GM10248 (cell line): ENCODE results near the gene ZNF280A.
"Not testable (repeated sequence)": the region's sequence is repeated elsewhere in the genome, so short reads cannot be mapped to it uniquely, and the experiment has no call there.

ENCODE experiments used
- CTCF ChIA-PET: fragments of 300-600 bp; sonication (Branson Sonifier 250); formaldehyde crosslinking; extraction: SDS; loops from one replicate; lab custom pipeline; 2021; ENCODE audit warnings: antibody characterized with exemption; lab: Yijun Ruan, JAX
- POLR2A ChIA-PET: fragments of 350-650 bp; sonication (Branson Sonifier 250); formaldehyde crosslinking; extraction: SDS; loops from one replicate; lab custom pipeline; 2020; ENCODE audit warnings: antibody characterized with exemption; lab: Yijun Ruan, JAX
- DNase-seq: peaks from one replicate; pipeline ENCODE4 v3.0.0; 2012; ENCODE audit errors: extremely low spot score
- CTCF ChIP-seq: IDR thresholded peaks from 2 replicates; pipeline ENCODE4 v1.5.1; 2012; ENCODE audit warnings: mild to moderate bottlenecking, low read depth; ENCODE audit errors: extremely low read depth, missing control alignments, control extremely low read depth

The ZNF280A gene

GRCh38 chr22:22535662-22536061, 15.6 kb upstream of the ZNF280A start:
- POLR2A ChIA-PET: no interaction called here
- TF ChIP-seq CTCF: no peak
- no peak for DNase-seq
- CTCF ChIA-PET: no interaction called here

- POLR2A ChIA-PET: no interaction called here
- CTCF ChIA-PET: interaction anchor here (1.7 kb wide), 1 partner anchor 71 kb away, joined by 4 read pairs; no protein-coding TSS in a partner anchor
- no peak for TF ChIP-seq CTCF
- DNase-seq: no peak
Observed at GRCh38 chr22:22534604-22535415, 14.7 kb upstream of the ZNF280A start.

GRCh38 chr22:22533863-22534262, 13.8 kb upstream of the ZNF280A start:
- DNase-seq: no peak
- ChIA-PET CTCF (interaction anchor here (1.3 to 1.7 kb wide), 2 partner anchors 9 to 70 kb away, joined by 3 to 4 read pairs; no protein-coding TSS in a partner anchor), POLR2A (no interaction called here)
- no peak for TF ChIP-seq CTCF

GRCh38 chr22:22533417-22533816, 13.3 kb upstream of the ZNF280A start:
- POLR2A ChIA-PET: no interaction called here
- CTCF ChIA-PET: interaction anchor here (1.2 to 1.3 kb wide), 2 partner anchors 8 to 25 kb away, joined by 3 read pairs; partner anchors contain the start of gene ZNF280B
- DNase-seq: no peak
- no peak for TF ChIP-seq CTCF

- DNase-seq, POLR2A ChIA-PET: not testable (repeated sequence)
- CTCF ChIA-PET: interaction anchor here (1.2 to 1.6 kb wide), 4 partner anchors 7 to 110 kb away, joined by 3 to 4 read pairs (median 3); partner anchors contain the start of gene ZNF280B
Observed at GRCh38 chr22:22532547-22533071, 12.5 kb upstream of the ZNF280A start.

GRCh38 chr22:22531770-22532546, 11.9 kb upstream of the ZNF280A start:
- TF ChIP-seq CTCF: no peak
- CTCF ChIA-PET: interaction anchor here (1.2 to 1.6 kb wide), 3 partner anchors 9 to 109 kb away, joined by 3 to 4 read pairs (median 3); partner anchors contain the start of gene ZNF280B
- no peak for DNase-seq
- POLR2A ChIA-PET: no interaction called here
